ENCODE measurements around the gene CPA5. TPM values are rescaled to one million over a fixed set of nuclear protein-coding genes. Genes with fewer than 3 reads are reported as not detected.

CPA5 gene
- total and polyA plus RNA-seq, 2 experiments from 2014 or later: not detected

DNA sequence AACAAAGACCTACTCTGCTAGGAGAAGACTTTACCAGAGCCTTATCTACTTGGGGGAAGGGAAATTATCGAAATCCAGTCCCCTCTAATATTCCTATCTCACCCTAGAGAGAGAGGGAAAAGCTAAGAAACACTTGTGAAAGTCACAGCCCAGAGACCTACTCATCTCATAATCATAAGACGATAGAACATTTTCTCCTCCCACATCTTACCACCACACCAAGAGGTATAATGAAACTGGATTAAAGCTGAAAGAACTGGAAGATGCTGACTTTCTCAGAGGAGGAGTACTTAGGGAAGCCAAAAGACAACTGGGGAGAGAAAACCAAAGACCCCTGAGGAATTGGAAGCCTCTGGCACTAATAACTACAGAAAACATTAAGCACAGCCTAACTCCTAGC lies 10.8 kb upstream of the CPA5 start:
- ATAC-seq (no peak), DNase-seq (ENCODE audit: low spot score) (no peak)
- Histone ChIP-seq H3K9me2 (ENCODE audit: insufficient read depth) (peaks cover 8% of the 10 kb centered on the region), H3K4me1 (ENCODE audit: insufficient read depth) (peaks cover 11% of the 10 kb centered on the region), H3K27ac (ENCODE audit: low read depth) (no peak overlapping the region), H4K20me1 (replicated peaks; ENCODE audit: insufficient read depth) (no peaks in the 10 kb centered on the region), H3K36me3 (ENCODE audit: insufficient read depth) (no peaks in the 10 kb centered on the region), H3K4me3 (no peak overlapping the region), H3K4me2 (no peak overlapping the region), H3K27me3 (ENCODE audit: insufficient read depth) (no peaks in the 10 kb centered on the region), H3F3A (replicated peaks; ENCODE audit: low read depth) (no peaks in the 10 kb centered on the region), H2AFZ (no peak overlapping the region), H3K79me2 (replicated peaks; ENCODE audit: insufficient read depth) (no peaks in the 10 kb centered on the region)
- Mint-ChIP-seq H3K4me1 (peaks cover 13% of the 10 kb centered on the region), H3K4me3 (no peak overlapping the region), H3K9me3 (no peaks in the 10 kb centered on the region), H3K27ac (no peak overlapping the region), H3K27me3 (ENCODE audit: insufficient read depth, low read depth, poor library complexity) (peaks cover 2% of the 10 kb centered on the region), H3K36me3 (ENCODE audit: low read depth) (no peaks in the 10 kb centered on the region)
- no peak for TF ChIP-seq JUNB (IDR thresholded peaks at IDR 0.05; ENCODE audit: unreplicated experiment)
- TF ChIP-seq POLR2AphosphoS5 (IDR thresholded peaks at IDR 0.05; ENCODE audit: low read depth): no peak
- TF ChIP-seq, protein P1, sequence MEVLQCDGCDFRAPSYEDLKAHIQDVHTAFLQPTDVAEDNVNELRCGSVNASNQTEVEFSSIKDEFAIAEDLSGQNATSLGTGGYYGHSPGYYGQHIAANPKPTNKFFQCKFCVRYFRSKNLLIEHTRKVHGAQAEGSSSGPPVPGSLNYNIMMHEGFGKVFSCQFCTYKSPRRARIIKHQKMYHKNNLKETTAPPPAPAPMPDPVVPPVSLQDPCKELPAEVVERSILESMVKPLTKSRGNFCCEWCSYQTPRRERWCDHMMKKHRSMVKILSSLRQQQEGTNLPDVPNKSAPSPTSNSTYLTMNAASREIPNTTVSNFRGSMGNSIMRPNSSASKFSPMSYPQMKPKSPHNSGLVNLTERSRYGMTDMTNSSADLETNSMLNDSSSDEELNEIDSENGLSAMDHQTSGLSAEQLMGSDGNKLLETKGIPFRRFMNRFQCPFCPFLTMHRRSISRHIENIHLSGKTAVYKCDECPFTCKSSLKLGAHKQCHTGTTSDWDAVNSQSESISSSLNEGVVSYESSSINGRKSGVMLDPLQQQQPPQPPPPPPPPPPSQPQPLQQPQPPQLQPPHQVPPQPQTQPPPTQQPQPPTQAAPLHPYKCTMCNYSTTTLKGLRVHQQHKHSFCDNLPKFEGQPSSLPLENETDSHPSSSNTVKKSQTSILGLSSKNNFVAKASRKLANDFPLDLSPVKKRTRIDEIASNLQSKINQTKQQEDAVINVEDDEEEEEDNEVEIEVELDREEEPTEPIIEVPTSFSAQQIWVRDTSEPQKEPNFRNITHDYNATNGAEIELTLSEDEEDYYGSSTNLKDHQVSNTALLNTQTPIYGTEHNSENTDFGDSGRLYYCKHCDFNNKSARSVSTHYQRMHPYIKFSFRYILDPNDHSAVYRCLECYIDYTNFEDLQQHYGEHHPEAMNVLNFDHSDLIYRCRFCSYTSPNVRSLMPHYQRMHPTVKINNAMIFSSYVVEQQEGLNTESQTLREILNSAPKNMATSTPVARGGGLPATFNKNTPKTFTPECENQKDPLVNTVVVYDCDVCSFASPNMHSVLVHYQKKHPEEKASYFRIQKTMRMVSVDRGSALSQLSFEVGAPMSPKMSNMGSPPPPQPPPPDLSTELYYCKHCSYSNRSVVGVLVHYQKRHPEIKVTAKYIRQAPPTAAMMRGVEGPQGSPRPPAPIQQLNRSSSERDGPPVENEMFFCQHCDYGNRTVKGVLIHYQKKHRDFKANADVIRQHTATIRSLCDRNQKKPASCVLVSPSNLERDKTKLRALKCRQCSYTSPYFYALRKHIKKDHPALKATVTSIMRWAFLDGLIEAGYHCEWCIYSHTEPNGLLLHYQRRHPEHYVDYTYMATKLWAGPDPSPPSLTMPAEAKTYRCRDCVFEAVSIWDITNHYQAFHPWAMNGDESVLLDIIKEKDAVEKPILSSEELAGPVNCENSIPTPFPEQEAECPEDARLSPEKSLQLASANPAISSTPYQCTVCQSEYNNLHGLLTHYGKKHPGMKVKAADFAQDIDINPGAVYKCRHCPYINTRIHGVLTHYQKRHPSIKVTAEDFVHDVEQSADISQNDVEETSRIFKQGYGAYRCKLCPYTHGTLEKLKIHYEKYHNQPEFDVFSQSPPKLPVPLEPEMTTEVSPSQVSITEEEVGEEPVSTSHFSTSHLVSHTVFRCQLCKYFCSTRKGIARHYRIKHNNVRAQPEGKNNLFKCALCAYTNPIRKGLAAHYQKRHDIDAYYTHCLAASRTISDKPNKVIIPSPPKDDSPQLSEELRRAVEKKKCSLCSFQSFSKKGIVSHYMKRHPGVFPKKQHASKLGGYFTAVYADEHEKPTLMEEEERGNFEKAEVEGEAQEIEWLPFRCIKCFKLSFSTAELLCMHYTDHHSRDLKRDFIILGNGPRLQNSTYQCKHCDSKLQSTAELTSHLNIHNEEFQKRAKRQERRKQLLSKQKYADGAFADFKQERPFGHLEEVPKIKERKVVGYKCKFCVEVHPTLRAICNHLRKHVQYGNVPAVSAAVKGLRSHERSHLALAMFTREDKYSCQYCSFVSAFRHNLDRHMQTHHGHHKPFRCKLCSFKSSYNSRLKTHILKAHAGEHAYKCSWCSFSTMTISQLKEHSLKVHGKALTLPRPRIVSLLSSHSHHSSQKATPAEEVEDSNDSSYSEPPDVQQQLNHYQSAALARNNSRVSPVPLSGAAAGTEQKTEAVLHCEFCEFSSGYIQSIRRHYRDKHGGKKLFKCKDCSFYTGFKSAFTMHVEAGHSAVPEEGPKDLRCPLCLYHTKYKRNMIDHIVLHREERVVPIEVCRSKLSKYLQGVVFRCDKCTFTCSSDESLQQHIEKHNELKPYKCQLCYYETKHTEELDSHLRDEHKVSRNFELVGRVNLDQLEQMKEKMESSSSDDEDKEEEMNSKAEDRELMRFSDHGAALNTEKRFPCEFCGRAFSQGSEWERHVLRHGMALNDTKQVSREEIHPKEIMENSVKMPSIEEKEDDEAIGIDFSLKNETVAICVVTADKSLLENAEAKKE (CRISPR knock-in tag; IDR thresholded peaks at IDR 0.05): no peak
- TF ChIP-seq EZH2phosphoT487 (IDR thresholded peaks at IDR 0.05; ENCODE audit: unreplicated experiment): no peak
- TF ChIP-seq, protein P2, sequence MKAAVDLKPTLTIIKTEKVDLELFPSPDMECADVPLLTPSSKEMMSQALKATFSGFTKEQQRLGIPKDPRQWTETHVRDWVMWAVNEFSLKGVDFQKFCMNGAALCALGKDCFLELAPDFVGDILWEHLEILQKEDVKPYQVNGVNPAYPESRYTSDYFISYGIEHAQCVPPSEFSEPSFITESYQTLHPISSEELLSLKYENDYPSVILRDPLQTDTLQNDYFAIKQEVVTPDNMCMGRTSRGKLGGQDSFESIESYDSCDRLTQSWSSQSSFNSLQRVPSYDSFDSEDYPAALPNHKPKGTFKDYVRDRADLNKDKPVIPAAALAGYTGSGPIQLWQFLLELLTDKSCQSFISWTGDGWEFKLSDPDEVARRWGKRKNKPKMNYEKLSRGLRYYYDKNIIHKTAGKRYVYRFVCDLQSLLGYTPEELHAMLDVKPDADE (IDR thresholded peaks at IDR 0.05): no peak

DNA sequence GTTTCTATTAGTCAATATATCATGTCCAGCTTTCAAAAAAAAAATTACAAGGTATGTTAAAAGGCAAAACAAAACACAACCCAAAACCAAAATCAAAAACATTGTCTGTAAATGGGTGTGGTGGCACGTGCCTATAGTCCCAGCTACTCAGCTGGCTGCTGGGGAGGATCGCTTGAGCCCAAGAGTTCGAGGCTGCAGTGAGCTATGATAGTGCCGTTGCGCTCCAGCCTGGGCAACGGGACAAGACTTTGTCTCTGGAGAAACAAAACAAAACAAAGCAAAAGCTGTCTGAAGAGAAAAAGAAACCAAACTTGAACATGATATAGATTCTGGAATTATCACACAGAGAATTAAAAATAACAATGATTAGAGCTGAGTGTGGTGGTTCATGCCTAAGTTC lies 10.3 kb upstream of the CPA5 start:
- Mint-ChIP-seq H3K27me3 (ENCODE audit: insufficient read depth, low read depth, poor library complexity) (peaks cover 2% of the 10 kb centered on the region), H3K4me3 (no peak overlapping the region), H3K27ac (no peak overlapping the region), H3K36me3 (ENCODE audit: low read depth) (no peaks in the 10 kb centered on the region), H3K9me3 (no peaks in the 10 kb centered on the region), H3K4me1 (peaks cover 17% of the 10 kb centered on the region)
- no peak overlapping the region for H2AFZ ChIP-seq
- peaks cover 16% of the 10 kb centered on the region for H3K4me1 ChIP-seq (ENCODE audit: insufficient read depth)
- no peaks in the 10 kb centered on the region for H3K36me3 ChIP-seq (ENCODE audit: insufficient read depth)
- no peaks in the 10 kb centered on the region for H3K27me3 ChIP-seq (ENCODE audit: insufficient read depth)
- no peak for ATAC-seq
- H3F3A ChIP-seq (replicated peaks; ENCODE audit: low read depth): no peaks in the 10 kb centered on the region
- no peaks in the 10 kb centered on the region for H4K20me1 ChIP-seq (replicated peaks; ENCODE audit: insufficient read depth)
- no peak overlapping the region for H3K27ac ChIP-seq (ENCODE audit: low read depth)
- no peak overlapping the region for H3K4me2 ChIP-seq
- DNase-seq (ENCODE audit: low spot score): no peak
- no peaks in the 10 kb centered on the region for H3K79me2 ChIP-seq (replicated peaks; ENCODE audit: insufficient read depth)
- H3K4me3 ChIP-seq: no peak overlapping the region
- peaks cover 8% of the 10 kb centered on the region for H3K9me2 ChIP-seq (ENCODE audit: insufficient read depth)
- TF ChIP-seq, protein P2 (IDR thresholded peaks at IDR 0.05): no peak
- TF ChIP-seq ZNF331 (CRISPR knock-in tag; IDR thresholded peaks at IDR 0.05; ENCODE audit: low read depth): no peak
- no peak for TF ChIP-seq ZNF114 (CRISPR knock-in tag; IDR thresholded peaks at IDR 0.05)
- no peak for TF ChIP-seq EZH2 (IDR thresholded peaks at IDR 0.05; ENCODE audit: low read depth, unreplicated experiment)
- TF ChIP-seq, protein P3, sequence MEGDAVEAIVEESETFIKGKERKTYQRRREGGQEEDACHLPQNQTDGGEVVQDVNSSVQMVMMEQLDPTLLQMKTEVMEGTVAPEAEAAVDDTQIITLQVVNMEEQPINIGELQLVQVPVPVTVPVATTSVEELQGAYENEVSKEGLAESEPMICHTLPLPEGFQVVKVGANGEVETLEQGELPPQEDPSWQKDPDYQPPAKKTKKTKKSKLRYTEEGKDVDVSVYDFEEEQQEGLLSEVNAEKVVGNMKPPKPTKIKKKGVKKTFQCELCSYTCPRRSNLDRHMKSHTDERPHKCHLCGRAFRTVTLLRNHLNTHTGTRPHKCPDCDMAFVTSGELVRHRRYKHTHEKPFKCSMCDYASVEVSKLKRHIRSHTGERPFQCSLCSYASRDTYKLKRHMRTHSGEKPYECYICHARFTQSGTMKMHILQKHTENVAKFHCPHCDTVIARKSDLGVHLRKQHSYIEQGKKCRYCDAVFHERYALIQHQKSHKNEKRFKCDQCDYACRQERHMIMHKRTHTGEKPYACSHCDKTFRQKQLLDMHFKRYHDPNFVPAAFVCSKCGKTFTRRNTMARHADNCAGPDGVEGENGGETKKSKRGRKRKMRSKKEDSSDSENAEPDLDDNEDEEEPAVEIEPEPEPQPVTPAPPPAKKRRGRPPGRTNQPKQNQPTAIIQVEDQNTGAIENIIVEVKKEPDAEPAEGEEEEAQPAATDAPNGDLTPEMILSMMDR (conservative IDR thresholded peaks at IDR 0.05; ENCODE audit: low read depth in 2 of 2): no peak
- TF ChIP-seq STAT1 (IDR thresholded peaks at IDR 0.05; ENCODE audit: unreplicated experiment): no peak
- TF ChIP-seq POLR2AphosphoS5 (IDR thresholded peaks at IDR 0.05; ENCODE audit: low read depth): no peak

Data from GM23338 (cell line).